Epithelial cell of proximal tubule (primary cell): ENCODE data around the gene CIT. TPM values are rescaled to one million over a fixed set of nuclear protein-coding genes. Genes with fewer than 3 reads are reported as not detected.
A peak's percentile ranks its signal among the peaks of the same experiment; 100 is the strongest.
"Not testable (repeated sequence)": the region's sequence is repeated elsewhere in the genome, so short reads cannot be mapped to it uniquely, and the experiment has no call there.

Experiments
- DNase-seq: peaks from one replicate; pipeline ENCODE4 v3.0.0-alpha.2; 2011; ENCODE audit warnings: low read depth
- H3K4me3 ChIP-seq: 2 replicates; pipeline ENCODE4 v1.5.1; 2011; ENCODE audit warnings: low read depth, mild to moderate bottlenecking, low read length
- CTCF ChIP-seq: conservative IDR thresholded peaks from 2 replicates; pipeline ENCODE4 v1.5.1; 2012; ENCODE audit warnings: low read depth, mild to moderate bottlenecking, low read length
- total RNA-seq: library from RNA; depleted of rRNA; stranded (reverse); fragments of >200 nt; gene quantifications from 2 replicates; pipeline ENCODE4 v1.2.3, GENCODE V29; 2015

CIT gene
- total RNA-seq, 1 donor from 2014 or later, result 26.5 TPM

DNA sequence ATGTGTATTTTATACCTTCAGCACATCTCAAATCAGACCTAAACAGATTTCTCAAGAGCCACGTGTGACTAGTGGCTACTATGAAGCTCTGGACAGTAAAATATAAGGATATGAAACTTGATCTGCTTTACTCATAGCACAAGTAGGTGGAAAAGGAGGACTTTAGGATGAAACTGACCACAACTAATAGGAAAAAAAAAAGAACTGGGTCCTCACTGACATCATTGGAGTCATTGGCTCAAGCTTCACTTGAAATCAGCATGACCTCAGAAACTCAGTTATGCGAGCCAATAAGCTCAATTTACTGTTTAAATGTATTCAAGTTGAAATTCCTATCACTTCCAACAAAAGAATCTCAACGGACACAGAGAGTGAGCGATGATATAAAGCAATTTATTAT is 34.1 kb upstream of the CIT start:
- H3K4me3 ChIP-seq, result no peak overlapping the region
- no peak for DNase-seq
- no peak for TF ChIP-seq CTCF

- no peak overlapping the region for H3K4me3 ChIP-seq
- no peak for TF ChIP-seq CTCF
- no peak for DNase-seq
Measured at GRCh38 chr12:119910586-119910985, 33.5 kb upstream of the CIT start.

DNA sequence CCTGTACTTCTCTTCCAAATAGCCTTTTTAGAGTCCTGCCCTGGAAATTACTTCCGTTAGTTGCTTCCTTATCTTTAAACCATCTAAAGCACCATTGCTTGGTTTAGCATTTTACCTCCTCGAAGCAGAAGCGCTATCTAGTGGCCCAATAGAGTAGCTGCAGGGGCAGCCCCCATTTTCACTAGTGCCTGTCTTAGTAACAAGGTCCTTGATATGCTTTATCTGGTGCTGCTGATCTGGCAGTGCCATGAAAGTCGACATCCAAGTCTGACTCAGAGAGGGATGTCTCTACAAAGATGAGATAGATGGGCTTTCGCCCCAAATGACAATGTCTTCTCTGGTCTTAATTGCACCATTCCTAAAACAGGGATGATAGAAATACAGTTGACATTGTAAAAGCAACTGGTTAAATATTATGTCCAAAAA is 25.0 kb upstream of the CIT start:
- H3K4me3 ChIP-seq, result no peak overlapping the region
- TF ChIP-seq CTCF, result peak; percentile 71
- peak; percentile 25 for DNase-seq

- TF ChIP-seq CTCF, result no peak
- DNase-seq, result no peak
- H3K4me3 ChIP-seq, result no peak overlapping the region
Measured at GRCh38 chr12:119901670-119902069, 24.6 kb upstream of the CIT start.

DNA sequence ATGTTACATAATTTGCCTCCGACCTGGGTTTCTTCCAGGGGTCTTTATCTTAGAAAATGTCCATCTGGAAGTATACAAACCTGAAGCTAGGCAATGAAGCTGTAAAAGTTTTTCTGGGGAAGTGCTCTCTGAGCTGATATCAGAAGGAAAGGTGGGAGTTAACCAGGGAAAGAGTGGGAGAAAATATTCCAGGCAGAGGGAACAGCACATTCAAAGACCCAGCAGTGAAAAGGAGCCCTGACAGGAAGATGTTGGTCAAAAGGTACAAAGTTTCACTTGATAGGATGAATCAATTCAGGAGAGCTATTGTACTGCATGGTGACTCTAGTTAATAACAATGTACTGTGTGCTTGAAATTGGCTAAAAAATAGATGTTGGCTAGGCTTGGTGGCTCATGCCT is 17.8 kb upstream of the CIT start:
- no peak overlapping the region for H3K4me3 ChIP-seq
- no peak for TF ChIP-seq CTCF
- no peak for DNase-seq

- H3K4me3 ChIP-seq, DNase-seq: not testable (repeated sequence)
Measured at GRCh38 chr12:119892611-119893010, 15.5 kb upstream of the CIT start.

GRCh38 chr12:119885549-119885948 is 8.4 kb upstream of the CIT start:
- no peak overlapping the region for H3K4me3 ChIP-seq
- no peak for DNase-seq
- TF ChIP-seq CTCF, result no peak

DNA sequence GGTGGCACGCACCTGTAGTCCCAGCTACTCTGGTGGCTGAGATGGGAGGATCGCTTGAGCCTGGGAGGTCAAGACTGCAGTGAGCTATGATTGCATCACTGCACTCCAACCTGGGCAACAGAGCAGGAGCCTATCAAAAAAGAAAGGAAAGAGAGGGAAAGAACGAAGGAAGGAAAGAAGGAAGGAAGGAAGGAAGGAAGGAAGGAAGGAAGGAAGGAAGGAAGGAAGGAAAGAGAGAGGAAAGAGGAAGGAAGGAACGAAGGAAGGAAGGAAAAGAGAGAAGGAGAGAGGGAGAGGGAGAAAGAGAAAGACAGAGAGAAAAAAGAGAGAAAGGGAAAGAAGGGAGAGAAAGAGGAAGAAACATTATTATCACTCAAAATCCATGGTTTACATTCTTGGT is 6.7 kb upstream of the CIT start:
- H3K4me3 ChIP-seq, DNase-seq: not testable (repeated sequence)
